K562 (cell line): Measurements from ENCODE around the gene HGFAC.

ENCODE experiments used
- HOXB6 ChIP-seq: fragments of 250-450 bp; sonication (Bioruptor Pico); IDR thresholded peaks from 2 replicates; pipeline ENCODE4 v1.5.1; 2022; ENCODE audit warnings: mild to moderate bottlenecking, borderline replicate concordance
- JUND ChIP-seq, 2 experiments: IDR thresholded peaks; 2 replicates in 1 of 2; 3 replicates in 1 of 2; pipeline ENCODE4 v1.6.1; 2011; ENCODE audit warnings: borderline replicate concordance in 2 of 2, low read depth in 2 of 2, low read length in 2 of 2, improper control_type of control experiment in 1 of 2, missing biosample characterization in 1 of 2, missing genetic modification characterization in 1 of 2, missing genetic modification reagents in 1 of 2
- POLR2A ChIP-seq: fragments of 450-650 bp; conservative IDR thresholded peaks from 2 replicates; pipeline ENCODE4 v1.6.1; 2016

DNA sequence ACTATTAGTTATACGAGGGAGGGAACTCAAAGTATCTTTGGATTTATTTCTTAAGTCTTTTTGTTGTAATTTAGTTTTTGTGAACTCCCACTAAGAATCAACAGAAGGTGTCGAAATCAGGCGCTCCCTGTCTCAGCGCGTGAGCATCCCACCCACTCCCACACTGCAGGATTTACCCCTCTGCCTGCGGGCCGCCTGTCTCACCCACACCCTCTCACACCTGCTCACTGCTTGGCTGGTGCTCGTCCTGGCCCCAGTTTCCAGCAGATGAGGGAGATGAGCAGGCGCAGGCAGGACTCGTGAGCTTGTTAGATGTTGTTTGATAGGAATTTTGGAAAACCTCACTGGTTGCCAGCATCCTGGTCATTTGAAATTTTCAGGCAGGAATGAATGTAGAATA is 20.8 kb upstream of the HGFAC start:
- TF ChIP-seq POLR2A, result no peak
- TF ChIP-seq HOXB6 (CRISPR knock-in tag), result no peak
- no peak for TF ChIP-seq JUND (IDR thresholded peaks at IDR 0.05; ENCODE audit: borderline replicate concordance, low read depth, low read length)
- TF ChIP-seq JUND (tag; IDR thresholded peaks at IDR 0.05; ENCODE audit: borderline replicate concordance, low read depth, low read length), result no peak
